ENCODE measurements around the gene GALNT15.
A peak's percentile ranks its signal among the peaks of the same experiment; 100 is the strongest.

The GALNT15 gene

GRCh38 chr3:16253601-16254000 lies 79.1 kb downstream of the GALNT15 start:
- DNase-seq (ENCODE audit: low read depth): no peak

- DNase-seq (ENCODE audit: low read depth): no peak
Measured at GRCh38 chr3:16254916-16255315, 80.4 kb downstream of the GALNT15 start.

GRCh38 chr3:16255326-16255725 lies 80.8 kb downstream of the GALNT15 start:
- no peak for DNase-seq (ENCODE audit: low read depth)

- DNase-seq (ENCODE audit: low read depth): no peak
Measured at GRCh38 chr3:16255726-16256125, 81.2 kb downstream of the GALNT15 start.

- DNase-seq (ENCODE audit: low read depth): no peak
Measured at GRCh38 chr3:16257309-16257708, 82.8 kb downstream of the GALNT15 start.

- DNase-seq (ENCODE audit: low read depth): no peak
Measured at GRCh38 chr3:16258177-16258576, 83.7 kb downstream of the GALNT15 start.

GRCh38 chr3:16258866-16259265 lies 84.4 kb downstream of the GALNT15 start:
- no peak for DNase-seq (ENCODE audit: low read depth)

GRCh38 chr3:16260046-16260445 lies 85.6 kb downstream of the GALNT15 start:
- DNase-seq (ENCODE audit: low read depth): no peak

GRCh38 chr3:16262174-16262573 lies 87.7 kb downstream of the GALNT15 start:
- no peak for DNase-seq (ENCODE audit: low read depth)

GRCh38 chr3:16264174-16264707 lies 89.8 kb downstream of the GALNT15 start:
- no peak for DNase-seq (ENCODE audit: low read depth)

- DNase-seq (ENCODE audit: low read depth): peak; percentile 97
Measured at GRCh38 chr3:16264708-16265454, 90.4 kb downstream of the GALNT15 start, which contains the start of the genes DPH3 and OXNAD1. Gene DPH3 (minus strand): TSS chr3:16264943. CDS start chr3:16264876, 67 bp downstream. Gene OXNAD1 (plus strand): TSS chr3:16265212. CDS start chr3:16270953, 5,741 bp downstream.

GRCh38 chr3:16265455-16265786 lies 90.9 kb downstream of the GALNT15 start:
- no peak for DNase-seq (ENCODE audit: low read depth)

GRCh38 chr3:16266714-16267113 lies 92.2 kb downstream of the GALNT15 start:
- no peak for DNase-seq (ENCODE audit: low read depth)

- DNase-seq (ENCODE audit: low read depth): no peak
Measured at GRCh38 chr3:16270855-16271254, 96.4 kb downstream of the GALNT15 start.

GRCh38 chr3:16272588-16272987 lies 98.1 kb downstream of the GALNT15 start:
- no peak for DNase-seq (ENCODE audit: low read depth)

GRCh38 chr3:16273867-16274266 lies 99.4 kb downstream of the GALNT15 start:
- DNase-seq (ENCODE audit: low read depth): no peak

GRCh38 chr3:16277471-16277870 lies 103.0 kb downstream of the GALNT15 start:
- no peak for DNase-seq (ENCODE audit: low read depth)

GRCh38 chr3:16279010-16279801 lies 104.7 kb downstream of the GALNT15 start:
- no peak for DNase-seq (ENCODE audit: low read depth)

- DNase-seq (ENCODE audit: low read depth): no peak
Measured at GRCh38 chr3:16280671-16281070, 106.2 kb downstream of the GALNT15 start.

Data from activated T-cell treated with anti-CD3 and anti-CD28 coated beads for 1 hour (primary cell).